Calu3 (cell line): Measurements from ENCODE around the gene PHPT1. TPM values are rescaled to one million over a fixed set of nuclear protein-coding genes. Genes with fewer than 3 reads are reported as not detected.

Experiments used
- BruUV-seq: library from RNA; stranded (reverse); fragments of 400-500 nt; replicated peaks from 2 replicates; lab custom pipeline; 2021; lab: Mats Ljungman, UMichigan
- CTCF ChIA-PET: fragments of 300-600 bp; sonication (Branson Sonifier 250); formaldehyde crosslinking; loops from one replicate; lab custom pipeline; 2022; ENCODE audit warnings: antibody characterized with exemption; lab: Charles Lee
- DNase-seq: peaks from one replicate; pipeline ENCODE4 v3.0.0; 2022
- H3K27ac Mint-ChIP-seq: one replicate; pipeline ENCODE4 v1.8.0; 2022; ENCODE audit warnings: mixed read lengths; ENCODE audit not compliant: unreplicated experiment
- H3K27me3 Mint-ChIP-seq: one replicate; pipeline ENCODE4 v1.8.0; 2022; ENCODE audit warnings: mixed read lengths; ENCODE audit not compliant: unreplicated experiment
- H3K36me3 Mint-ChIP-seq: one replicate; pipeline ENCODE4 v1.8.0; 2022; ENCODE audit warnings: mild to moderate bottlenecking, moderate library complexity, mixed read lengths; ENCODE audit not compliant: insufficient read depth, unreplicated experiment
- H3K4me1 Mint-ChIP-seq: one replicate; pipeline ENCODE4 v1.8.0; 2022; ENCODE audit warnings: mild to moderate bottlenecking, low read depth, mixed read lengths; ENCODE audit not compliant: unreplicated experiment
- H3K4me3 Mint-ChIP-seq: one replicate; pipeline ENCODE4 v1.8.0; 2022; ENCODE audit warnings: mild to moderate bottlenecking, low read depth, moderate library complexity, mixed read lengths; ENCODE audit not compliant: unreplicated experiment
- H3K9me3 Mint-ChIP-seq: one replicate; pipeline ENCODE4 v1.8.0; 2022; ENCODE audit warnings: low read depth, mixed read lengths; ENCODE audit not compliant: unreplicated experiment
- CTCF ChIP-seq: fragments of 200-600 bp; IDR thresholded peaks from one replicate; pipeline ENCODE4 v1.8.0; 2022; ENCODE audit warnings: antibody characterized with exemption; ENCODE audit not compliant: unreplicated experiment
- intact Hi-C: fragments of 100-400 bp; cut with micrococcal nuclease; formaldehyde crosslinking; loops from one replicate; pipeline ENCODE4 v1.10.0; 2022; ENCODE audit not compliant: unreplicated experiment
- microRNA-seq: library from miRNA; unstranded; fragments of <30 nt; microRNA quantifications from one replicate; pipeline ENCODE4 v1.2.0, GENCODE V29; 2022
- total RNA-seq: library from RNA; stranded (reverse); gene quantifications from 2 replicates; pipeline ENCODE4 v1.2.3, GENCODE V29; 2022

Gene PHPT1
- total RNA-seq, 1 experiment from 2014 or later, result 48.7 TPM

- Mint-ChIP-seq H3K36me3 (peaks cover 44% of the 10 kb centered on the region), H3K4me1 (peaks cover 22% of the 10 kb centered on the region), H3K9me3 (no peaks in the 10 kb centered on the region), H3K4me3 (no peak overlapping the region), H3K27ac (no peak overlapping the region), H3K27me3 (no peaks in the 10 kb centered on the region)
- no TSS peak for BruUV-seq
- intact Hi-C loops, result no loop called here
- no peak for TF ChIP-seq CTCF
- DNase-seq, result no peak
- CTCF ChIA-PET, result no interaction called here
Observed at GRCh38 chr9:136896027-136896426, 46.8 kb downstream of the PHPT1 start.

- intact Hi-C loops, result no loop called here
- H3K9me3 Mint-ChIP-seq, result no peaks in the 10 kb centered on the region
- H3K4me1 Mint-ChIP-seq, result peaks cover 33% of the 10 kb centered on the region
- TF ChIP-seq CTCF, result no peak
- H3K4me3 Mint-ChIP-seq, result no peak overlapping the region
- no peak for DNase-seq
- no peaks in the 10 kb centered on the region for H3K27me3 Mint-ChIP-seq
- H3K36me3 Mint-ChIP-seq, result peaks cover 58% of the 10 kb centered on the region
- CTCF ChIA-PET, result no interaction called here
- peak overlapping the region; percentile 16 for H3K27ac Mint-ChIP-seq
- BruUV-seq, result no TSS peak
Observed at GRCh38 chr9:136898483-136899100, 49.4 kb downstream of the PHPT1 start.

GRCh38 chr9:136899196-136899595, 50.0 kb downstream of the PHPT1 start:
- intact Hi-C loops, result no loop called here
- no peak overlapping the region for H3K4me3 Mint-ChIP-seq
- no peak overlapping the region for H3K27ac Mint-ChIP-seq
- H3K4me1 Mint-ChIP-seq, result peaks cover 30% of the 10 kb centered on the region
- H3K27me3 Mint-ChIP-seq, result no peaks in the 10 kb centered on the region
- no peaks in the 10 kb centered on the region for H3K9me3 Mint-ChIP-seq
- no peak for DNase-seq
- no TSS peak for BruUV-seq
- no peak for TF ChIP-seq CTCF
- CTCF ChIA-PET, result no interaction called here
- H3K36me3 Mint-ChIP-seq, result peaks cover 60% of the 10 kb centered on the region

- Mint-ChIP-seq H3K27ac (peak overlapping the region; percentile 95), H3K36me3 (peaks cover 59% of the 10 kb centered on the region), H3K4me3 (peak overlapping the region; percentile 58), H3K4me1 (peaks cover 21% of the 10 kb centered on the region), H3K27me3 (no peaks in the 10 kb centered on the region), H3K9me3 (no peaks in the 10 kb centered on the region)
- DNase-seq, result no peak
- BruUV-seq, result no TSS peak
- intact Hi-C loops, result loop anchor here (2.0 kb wide), 1 partner anchor 14 kb away; the partner anchor contains the start of gene TRAF2
- no peak for TF ChIP-seq CTCF
- CTCF ChIA-PET, result interaction anchor here (0.6 to 2.3 kb wide), 4 partner anchors 14 to 522 kb away, joined by 4 to 12 read pairs (median 8); partner anchors contain the start of gene TRAF2
Observed at GRCh38 chr9:136900556-136900955, 51.3 kb downstream of the PHPT1 start.

Small RNA genes within 50 kb of the gene (microRNA-seq; reads per million reads assigned to microRNA genes)
- gene MIR4292 (not detected), gene MIR4479 (4.6 reads per million, percentile 11 among the genes with 10 or more reads in this experiment)

Other genes with a start within 250 kb of the PHPT1 start
- 1.2 and 1.3 TPM in 2 replicates for gene EGFL7, start 186.5 kb upstream of the PHPT1 start, total RNA-seq
- gene AGPAT2, start 162.0 kb upstream of the PHPT1 start, total RNA-seq, result 40.4 and 45.4 TPM in 2 replicates
- 4.0 TPM in 2 replicates for gene DIPK1B, start 136.8 kb upstream of the PHPT1 start, total RNA-seq
- 0.33 and 1.9 TPM in 2 replicates for gene LCN10, start 106.5 kb upstream of the PHPT1 start, total RNA-seq
- gene LCN6, start 100.9 kb upstream of the PHPT1 start, total RNA-seq, result not detected in 2 replicates
- not detected in 2 replicates for gene LCN8, start 91.2 kb upstream of the PHPT1 start, total RNA-seq
- gene LCN15, start 84.9 kb upstream of the PHPT1 start, total RNA-seq, result not detected in 2 replicates
- gene TMEM141, start 58.1 kb upstream of the PHPT1 start, total RNA-seq, result 64.1 and 75.8 TPM in 2 replicates
- 0.38 TPM in 1 of 2 replicates, not detected in the other for gene CCDC183, start 53.1 kb upstream of the PHPT1 start, total RNA-seq
- 68.9 and 72.4 TPM in 2 replicates for gene RABL6, start 41.5 kb upstream of the PHPT1 start, total RNA-seq
- gene AJM1, start 6.9 kb upstream of the PHPT1 start, total RNA-seq, result 2.9 and 3.2 TPM in 2 replicates
- 3.1 and 3.6 TPM in 2 replicates for gene MAMDC4, start 2.9 kb downstream of the PHPT1 start, total RNA-seq
- gene EDF1, start 16.9 kb downstream of the PHPT1 start, total RNA-seq, result 233 and 238 TPM in 2 replicates
- gene TRAF2, start 37.1 kb downstream of the PHPT1 start, total RNA-seq, result 47.8 and 50.5 TPM in 2 replicates
- gene FBXW5, start 95.3 kb downstream of the PHPT1 start, total RNA-seq, result 49.9 and 50.8 TPM in 2 replicates
- 3.9 and 4.0 TPM in 2 replicates for gene C8G, start 95.8 kb downstream of the PHPT1 start, total RNA-seq
- 3.8 and 3.9 TPM in 2 replicates for gene LCN12, start 102.9 kb downstream of the PHPT1 start, total RNA-seq
- not detected in 2 replicates for gene PTGDS, start 128.1 kb downstream of the PHPT1 start, total RNA-seq
- gene LCNL1, start 133.6 kb downstream of the PHPT1 start, total RNA-seq, result 0.22 TPM in 1 of 2 replicates, not detected in the other
- gene PAXX, start 143.0 kb downstream of the PHPT1 start, total RNA-seq, result 38.3 and 43.7 TPM in 2 replicates
- gene CLIC3, start 147.2 kb downstream of the PHPT1 start, total RNA-seq, result 0.35 and 0.91 TPM in 2 replicates
- 47.6 and 50.7 TPM in 2 replicates for gene ABCA2, start 178.8 kb downstream of the PHPT1 start, total RNA-seq
- gene FUT7, start 182.7 kb downstream of the PHPT1 start, total RNA-seq, result not detected in 2 replicates
- 65.2 and 78.6 TPM in 2 replicates for gene NPDC1, start 196.8 kb downstream of the PHPT1 start, total RNA-seq
- 3.8 and 5.8 TPM in 2 replicates for gene ENTPD2, start 204.7 kb downstream of the PHPT1 start, total RNA-seq
- gene SAPCD2, start 221.1 kb downstream of the PHPT1 start, total RNA-seq, result 38.4 and 41.1 TPM in 2 replicates
- gene UAP1L1, start 228.1 kb downstream of the PHPT1 start, total RNA-seq, result 9.1 and 10.8 TPM in 2 replicates
- gene MAN1B1, start 237.6 kb downstream of the PHPT1 start, total RNA-seq, result 61.4 and 65.6 TPM in 2 replicates